SU-DHL-6 (cell line): Measurements from ENCODE around the gene PKHD1.

Source experiments
- H2AFZ ChIP-seq: fragments of 200-600 bp; sonication (generic); 2 replicates; pipeline ENCODE4 v1.6.1; 2014; ENCODE audit warnings: low read depth, mild to moderate bottlenecking, moderate library complexity, mixed read lengths, antibody characterized with exemption, low read length; ENCODE audit not compliant: severe bottlenecking
- H3F3A ChIP-seq: fragments of 200-600 bp; shearing (Covaris generic); 2 replicates; pipeline ENCODE4 v1.6.0; 2016; ENCODE audit warnings: antibody characterized with exemption, mild to moderate bottlenecking; ENCODE audit not compliant: insufficient read depth
- H3K27ac ChIP-seq: fragments of 200-600 bp; sonication (generic); 2 replicates; pipeline ENCODE4 v1.5.1; 2016; ENCODE audit warnings: low read depth, mild to moderate bottlenecking, low read length, moderate library complexity, mixed read lengths
- H3K27me3 ChIP-seq: fragments of 200-600 bp; sonication (generic), shearing (Covaris generic); 2 replicates; pipeline ENCODE4 v1.6.0; 2014; ENCODE audit warnings: mild to moderate bottlenecking, low read length
- H3K36me3 ChIP-seq: fragments of 200-600 bp; sonication (generic); 2 replicates; pipeline ENCODE4 v1.6.1; 2014; ENCODE audit warnings: mild to moderate bottlenecking, low read length, mixed read lengths
- H3K4me2 ChIP-seq: fragments of 300-600, 200-600 bp; shearing (Covaris generic), sonication (generic); 2 replicates; pipeline ENCODE4 v1.6.0; 2014; ENCODE audit warnings: low read length, low read depth, mild to moderate bottlenecking; ENCODE audit not compliant: poor library complexity, severe bottlenecking
- H3K4me3 ChIP-seq: fragments of 200-600 bp; sonication (generic); 2 replicates; pipeline ENCODE4 v1.5.1; 2014; ENCODE audit warnings: antibody characterized with exemption, low read length, mild to moderate bottlenecking, mixed read lengths; ENCODE audit not compliant: insufficient read depth, poor library complexity, severe bottlenecking
- H3K79me2 ChIP-seq: fragments of 200-600 bp; sonication (generic); 2 replicates; pipeline ENCODE4 v1.6.1; 2014; ENCODE audit warnings: mild to moderate bottlenecking, low read length, moderate library complexity; ENCODE audit not compliant: insufficient read depth
- H3K9ac ChIP-seq: fragments of 200-600 bp; sonication (generic); 2 replicates; pipeline ENCODE4 v1.7.0; 2014; ENCODE audit warnings: mild to moderate bottlenecking, low read length
- H3K9me2 ChIP-seq: fragments of 200-600 bp; sonication (generic); replicated peaks from 2 replicates; pipeline ENCODE4 v1.6.1; 2014; ENCODE audit warnings: low read length; ENCODE audit not compliant: insufficient read depth
- H3K9me3 ChIP-seq: fragments of 200-600 bp; sonication (generic); 2 replicates; pipeline ENCODE4 v1.6.1; 2014; ENCODE audit warnings: low read length, mixed read lengths; ENCODE audit not compliant: insufficient read depth
- H4K20me1 ChIP-seq: fragments of 200-600 bp; sonication (generic); 2 replicates; pipeline ENCODE4 v1.6.1; 2014; ENCODE audit warnings: low read depth, mild to moderate bottlenecking, antibody characterized with exemption, low read length, moderate library complexity, mixed read lengths
- EZH2phosphoT487 ChIP-seq: fragments of 200-600 bp; sonication (generic), shearing (Covaris generic); conservative IDR thresholded peaks from 2 replicates; pipeline ENCODE4 v1.6.1; 2018; ENCODE audit warnings: mild to moderate bottlenecking, antibody characterized with exemption, low read length, moderate library complexity, mixed read lengths
- TF ChIP-seq, protein P1 (sequence below): fragments of 200-600 bp; sonication (generic); IDR thresholded peaks from one replicate; pipeline ENCODE4 v1.5.1; 2017; ENCODE audit warnings: antibody characterized with exemption, mild to moderate bottlenecking, low read length, moderate library complexity; ENCODE audit not compliant: insufficient read depth, poor library complexity, severe bottlenecking

PKHD1 gene

DNA sequence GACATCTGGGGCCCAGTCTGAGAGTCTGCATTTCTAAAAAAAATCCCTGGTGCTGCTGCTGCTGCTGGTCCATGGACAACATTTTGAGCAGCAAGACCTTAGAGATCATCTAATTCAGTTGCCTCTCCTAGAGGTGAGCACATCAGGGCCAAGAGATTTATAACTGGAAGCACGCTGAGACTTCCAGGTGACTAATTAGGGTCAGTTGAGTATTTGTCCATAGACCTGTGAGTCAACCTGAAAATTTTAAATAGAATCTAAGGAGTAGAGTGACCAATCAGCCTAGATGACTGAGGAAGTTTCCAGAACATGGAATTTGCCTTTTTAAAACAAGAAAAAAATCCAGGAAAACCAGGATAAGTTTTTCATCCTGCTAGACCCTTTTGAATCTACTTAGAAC is 221.4 kb downstream of the PKHD1 start:
- Histone ChIP-seq H3K27me3 (no peaks in the 10 kb centered on the region), H3K36me3 (no peaks in the 10 kb centered on the region), H3F3A (no peaks in the 10 kb centered on the region), H3K4me2 (no peak overlapping the region), H3K9ac (no peak overlapping the region), H3K4me3 (no peak overlapping the region), H3K79me2 (no peaks in the 10 kb centered on the region), H3K27ac (no peak overlapping the region), H2AFZ (no peak overlapping the region), H4K20me1 (no peaks in the 10 kb centered on the region), H3K9me3 (no peaks in the 10 kb centered on the region), H3K9me2 (no peaks in the 10 kb centered on the region)
- TF ChIP-seq, protein P1, sequence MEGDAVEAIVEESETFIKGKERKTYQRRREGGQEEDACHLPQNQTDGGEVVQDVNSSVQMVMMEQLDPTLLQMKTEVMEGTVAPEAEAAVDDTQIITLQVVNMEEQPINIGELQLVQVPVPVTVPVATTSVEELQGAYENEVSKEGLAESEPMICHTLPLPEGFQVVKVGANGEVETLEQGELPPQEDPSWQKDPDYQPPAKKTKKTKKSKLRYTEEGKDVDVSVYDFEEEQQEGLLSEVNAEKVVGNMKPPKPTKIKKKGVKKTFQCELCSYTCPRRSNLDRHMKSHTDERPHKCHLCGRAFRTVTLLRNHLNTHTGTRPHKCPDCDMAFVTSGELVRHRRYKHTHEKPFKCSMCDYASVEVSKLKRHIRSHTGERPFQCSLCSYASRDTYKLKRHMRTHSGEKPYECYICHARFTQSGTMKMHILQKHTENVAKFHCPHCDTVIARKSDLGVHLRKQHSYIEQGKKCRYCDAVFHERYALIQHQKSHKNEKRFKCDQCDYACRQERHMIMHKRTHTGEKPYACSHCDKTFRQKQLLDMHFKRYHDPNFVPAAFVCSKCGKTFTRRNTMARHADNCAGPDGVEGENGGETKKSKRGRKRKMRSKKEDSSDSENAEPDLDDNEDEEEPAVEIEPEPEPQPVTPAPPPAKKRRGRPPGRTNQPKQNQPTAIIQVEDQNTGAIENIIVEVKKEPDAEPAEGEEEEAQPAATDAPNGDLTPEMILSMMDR = no peak
- TF ChIP-seq EZH2phosphoT487 = no peak

DNA sequence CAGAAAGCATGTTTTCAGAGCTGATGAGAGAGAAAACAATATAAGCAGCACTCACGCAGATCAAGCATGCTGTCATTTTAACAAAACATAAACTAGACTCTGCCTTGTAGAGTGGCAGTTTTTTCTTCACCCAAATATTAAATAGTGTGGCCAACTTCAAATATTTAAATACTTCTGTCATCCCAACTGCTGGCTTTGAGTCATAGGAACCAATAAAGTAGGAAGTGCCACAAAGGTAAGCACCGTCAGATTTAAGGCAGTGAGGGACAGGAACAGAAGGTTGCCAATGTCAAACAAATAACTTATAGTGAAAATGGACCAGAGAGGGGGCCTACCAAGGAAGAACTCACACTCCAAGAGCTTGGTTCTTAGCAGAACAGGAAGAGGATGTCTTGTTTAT is 222.2 kb downstream of the PKHD1 start:
- no peak for TF ChIP-seq EZH2phosphoT487
- Histone ChIP-seq H3K27me3 (no peaks in the 10 kb centered on the region), H2AFZ (no peak overlapping the region), H3F3A (no peaks in the 10 kb centered on the region), H3K27ac (no peak overlapping the region), H3K4me2 (no peak overlapping the region), H3K9me2 (no peaks in the 10 kb centered on the region), H3K9me3 (no peaks in the 10 kb centered on the region), H3K9ac (no peak overlapping the region), H3K36me3 (no peaks in the 10 kb centered on the region), H4K20me1 (no peaks in the 10 kb centered on the region), H3K79me2 (no peaks in the 10 kb centered on the region), H3K4me3 (no peak overlapping the region)

GRCh38 chr6:51857134-51857533 is 230.3 kb downstream of the PKHD1 start:
- H3F3A ChIP-seq = no peaks in the 10 kb centered on the region
- no peaks in the 10 kb centered on the region for H3K36me3 ChIP-seq
- H2AFZ ChIP-seq = no peak overlapping the region
- no peak overlapping the region for H3K9ac ChIP-seq
- TF ChIP-seq, protein P1 = no peak
- no peak for TF ChIP-seq EZH2phosphoT487
- H3K4me3 ChIP-seq = no peak overlapping the region
- no peak overlapping the region for H3K27ac ChIP-seq
- no peaks in the 10 kb centered on the region for H3K79me2 ChIP-seq
- H4K20me1 ChIP-seq = no peaks in the 10 kb centered on the region
- no peaks in the 10 kb centered on the region for H3K9me3 ChIP-seq
- H3K9me2 ChIP-seq = no peaks in the 10 kb centered on the region
- no peaks in the 10 kb centered on the region for H3K27me3 ChIP-seq
- H3K4me2 ChIP-seq = no peak overlapping the region

DNA sequence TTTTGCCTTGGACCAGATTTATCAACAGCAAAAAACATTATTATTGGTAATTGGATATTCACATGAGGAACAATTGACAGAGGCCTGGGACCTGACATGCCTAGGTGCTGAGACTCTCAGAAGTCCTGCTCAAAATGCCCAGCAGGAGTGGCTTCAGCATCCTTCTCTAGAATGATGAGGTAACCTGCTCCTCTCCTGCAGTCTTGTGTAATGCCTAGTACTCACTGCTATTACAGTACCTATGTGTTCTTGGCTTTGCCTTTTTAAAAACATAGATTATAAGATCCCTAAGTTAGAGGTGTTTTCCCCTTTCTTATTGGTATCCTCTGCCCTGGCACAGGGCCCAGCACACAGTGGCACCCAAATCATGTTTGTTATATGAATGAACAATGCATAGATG is 230.9 kb downstream of the PKHD1 start:
- no peak for TF ChIP-seq EZH2phosphoT487
- TF ChIP-seq, protein P1 = no peak
- Histone ChIP-seq H3K4me3 (no peak overlapping the region), H3K4me2 (no peak overlapping the region), H3K27ac (no peak overlapping the region), H3K9ac (no peak overlapping the region), H3F3A (no peaks in the 10 kb centered on the region), H3K79me2 (no peaks in the 10 kb centered on the region), H2AFZ (no peak overlapping the region), H3K36me3 (no peaks in the 10 kb centered on the region), H4K20me1 (no peaks in the 10 kb centered on the region), H3K27me3 (no peaks in the 10 kb centered on the region), H3K9me3 (no peaks in the 10 kb centered on the region), H3K9me2 (no peaks in the 10 kb centered on the region)
